ENCODE results near the gene MICAL3.
A peak's percentile ranks its signal among the peaks of the same experiment; 100 is the strongest.

MICAL3 gene

GRCh38 chr22:17743661-17744411, 280.5 kb downstream of the MICAL3 start:
- no peaks in the 10 kb centered on the region for H3K79me2 ChIP-seq (ENCODE audit: insufficient read depth, low read length)
- H3K9me2 ChIP-seq (ENCODE audit: low read depth, low read length), result no peaks in the 10 kb centered on the region
- no peak overlapping the region for H3K27ac ChIP-seq (ENCODE audit: low read depth, low read length, poor library complexity, severe bottlenecking)
- H3K27me3 ChIP-seq (ENCODE audit: insufficient read depth, low read length), result no peaks in the 10 kb centered on the region
- no peaks in the 10 kb centered on the region for H3K4me1 ChIP-seq (ENCODE audit: insufficient read depth, low read length, severe bottlenecking)
- H3K9ac ChIP-seq (ENCODE audit: low read length), result no peak overlapping the region
- no peaks in the 10 kb centered on the region for H3F3A ChIP-seq (ENCODE audit: insufficient read depth, low read length)
- TF ChIP-seq CTCF (IDR thresholded peaks at IDR 0.05; ENCODE audit: low read length) (no peak), EZH2 (IDR thresholded peaks at IDR 0.05; ENCODE audit: borderline replicate concordance, low read length) (no peak)
- no peak overlapping the region for H3K4me3 ChIP-seq (ENCODE audit: low read depth, low read length, poor library complexity, severe bottlenecking)
- H3K9me3 ChIP-seq (ENCODE audit: low read length), result no peaks in the 10 kb centered on the region
- no peaks in the 10 kb centered on the region for H4K20me1 ChIP-seq (ENCODE audit: insufficient read depth, low read length)
- H3K4me2 ChIP-seq (ENCODE audit: low read length), result no peak overlapping the region
- H2AFZ ChIP-seq (ENCODE audit: low read length), result no peak overlapping the region
- H3K36me3 ChIP-seq (ENCODE audit: insufficient read depth, low read length), result no peaks in the 10 kb centered on the region; the same call in 1 of the 2 replicates

GRCh38 chr22:17742527-17742902, 281.8 kb downstream of the MICAL3 start:
- no peaks in the 10 kb centered on the region for H3K79me2 ChIP-seq (ENCODE audit: insufficient read depth, low read length)
- no peak overlapping the region for H2AFZ ChIP-seq (ENCODE audit: low read length)
- no peak overlapping the region for H3K27ac ChIP-seq (ENCODE audit: low read depth, low read length, poor library complexity, severe bottlenecking)
- H3F3A ChIP-seq (ENCODE audit: insufficient read depth, low read length), result no peaks in the 10 kb centered on the region
- H3K27me3 ChIP-seq (ENCODE audit: insufficient read depth, low read length), result no peaks in the 10 kb centered on the region
- H3K9me3 ChIP-seq (ENCODE audit: low read length), result no peaks in the 10 kb centered on the region
- TF ChIP-seq EZH2 (IDR thresholded peaks at IDR 0.05; ENCODE audit: borderline replicate concordance, low read length), result no peak
- peak; percentile 80 for TF ChIP-seq CTCF (IDR thresholded peaks at IDR 0.05; ENCODE audit: low read length)
- no peak overlapping the region for H3K9ac ChIP-seq (ENCODE audit: low read length)
- no peaks in the 10 kb centered on the region for H3K4me1 ChIP-seq (ENCODE audit: insufficient read depth, low read length, severe bottlenecking)
- no peaks in the 10 kb centered on the region for H3K9me2 ChIP-seq (ENCODE audit: low read depth, low read length)
- no peak overlapping the region for H3K4me2 ChIP-seq (ENCODE audit: low read length)
- no peaks in the 10 kb centered on the region; the same call in 1 of the 2 replicates for H3K36me3 ChIP-seq (ENCODE audit: insufficient read depth, low read length)
- no peak overlapping the region for H3K4me3 ChIP-seq (ENCODE audit: low read depth, low read length, poor library complexity, severe bottlenecking)
- H4K20me1 ChIP-seq (ENCODE audit: insufficient read depth, low read length), result no peaks in the 10 kb centered on the region

DNA sequence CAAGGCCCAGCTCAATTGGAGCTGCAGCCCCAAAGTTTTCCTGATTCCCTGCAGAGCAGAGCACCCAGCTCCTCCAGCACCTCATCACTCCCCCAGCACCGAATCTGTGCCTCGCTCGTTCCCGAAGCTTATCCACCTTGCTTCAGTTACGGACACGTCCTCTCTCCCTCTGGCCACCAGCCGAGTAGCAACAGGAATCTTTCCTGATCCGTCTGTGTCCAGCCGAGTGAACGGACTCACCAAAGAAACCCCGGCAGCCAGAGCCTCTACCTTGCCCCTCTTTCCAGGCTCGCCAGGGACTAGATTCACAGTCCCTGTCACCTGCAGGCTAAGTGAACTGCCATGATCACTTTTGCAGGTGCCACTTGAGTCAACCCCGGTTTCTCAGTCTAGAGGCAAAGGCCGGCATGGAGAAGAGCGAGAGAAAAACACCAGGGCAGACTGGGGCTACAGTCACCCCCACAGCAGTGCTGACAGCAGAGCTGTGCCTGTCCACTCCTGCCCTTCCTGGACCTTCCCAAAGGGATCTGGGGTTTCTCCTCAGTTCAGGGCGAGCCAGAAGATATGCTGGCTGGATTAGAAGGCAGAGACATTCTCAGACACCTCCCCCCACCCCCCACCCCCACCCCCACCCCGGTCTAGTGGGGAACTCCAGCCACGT, 282.4 kb downstream of the MICAL3 start:
- no peak overlapping the region for H3K4me2 ChIP-seq (ENCODE audit: low read length)
- H3K27me3 ChIP-seq (ENCODE audit: insufficient read depth, low read length), result no peaks in the 10 kb centered on the region
- no peaks in the 10 kb centered on the region for H3K9me2 ChIP-seq (ENCODE audit: low read depth, low read length)
- H2AFZ ChIP-seq (ENCODE audit: low read length), result no peak overlapping the region
- H3K79me2 ChIP-seq (ENCODE audit: insufficient read depth, low read length), result no peaks in the 10 kb centered on the region
- H3K4me3 ChIP-seq (ENCODE audit: low read depth, low read length, poor library complexity, severe bottlenecking), result no peak overlapping the region
- H3K9ac ChIP-seq (ENCODE audit: low read length), result no peak overlapping the region
- no peaks in the 10 kb centered on the region for H3K4me1 ChIP-seq (ENCODE audit: insufficient read depth, low read length, severe bottlenecking)
- no peaks in the 10 kb centered on the region for H3K9me3 ChIP-seq (ENCODE audit: low read length)
- no peaks in the 10 kb centered on the region; the same call in 1 of the 2 replicates for H3K36me3 ChIP-seq (ENCODE audit: insufficient read depth, low read length)
- H3K27ac ChIP-seq (ENCODE audit: low read depth, low read length, poor library complexity, severe bottlenecking), result no peak overlapping the region
- no peaks in the 10 kb centered on the region for H3F3A ChIP-seq (ENCODE audit: insufficient read depth, low read length)
- no peak for TF ChIP-seq EZH2 (IDR thresholded peaks at IDR 0.05; ENCODE audit: borderline replicate concordance, low read length)
- no peak for TF ChIP-seq CTCF (IDR thresholded peaks at IDR 0.05; ENCODE audit: low read length)
- H4K20me1 ChIP-seq (ENCODE audit: insufficient read depth, low read length), result no peaks in the 10 kb centered on the region
